Erythroblast (primary cell): Measurements from ENCODE around the gene TAF11L13.

Experiments
- GATA1 ChIP-seq: IDR thresholded peaks from 2 replicates; pipeline ENCODE4 v1.6.1; 2011; ENCODE audit warnings: low read depth, mild to moderate bottlenecking, control low read depth, low read length, moderate library complexity
- POLR2A ChIP-seq: IDR thresholded peaks from 2 replicates; pipeline ENCODE4 v1.6.1; 2011; ENCODE audit warnings: mild to moderate bottlenecking, low read length

DNA sequence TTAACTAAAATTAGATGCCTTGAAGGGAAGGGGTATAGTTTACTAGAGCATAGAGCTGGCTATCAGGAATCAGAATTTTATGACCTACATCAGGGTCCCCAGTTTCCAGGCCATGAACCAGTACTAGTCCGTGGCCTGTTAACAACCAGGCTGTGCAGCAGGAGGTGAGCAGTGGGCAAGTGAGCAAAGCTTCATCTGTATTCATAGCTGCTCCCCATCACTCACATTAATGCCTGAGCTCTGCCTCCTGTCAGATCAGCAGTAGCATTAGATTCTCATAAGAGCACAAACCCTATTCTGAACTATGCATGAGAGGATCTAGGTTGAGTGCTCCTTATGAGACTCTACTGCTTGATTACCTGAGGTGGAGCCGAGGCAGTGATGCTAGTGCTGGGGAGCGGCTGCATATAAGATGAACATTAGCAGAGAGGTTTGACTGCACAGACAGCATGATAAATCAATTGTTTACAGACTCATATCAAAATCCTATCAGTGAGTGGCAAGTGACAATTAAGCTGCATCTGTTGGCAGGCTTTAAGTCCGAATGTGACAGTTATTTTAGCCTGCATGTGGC, 47.0 kb downstream of the TAF11L13 start:
- TF ChIP-seq POLR2A (no peak), GATA1 (no peak)
